ENCODE results near the gene PUSL1.

DNA sequence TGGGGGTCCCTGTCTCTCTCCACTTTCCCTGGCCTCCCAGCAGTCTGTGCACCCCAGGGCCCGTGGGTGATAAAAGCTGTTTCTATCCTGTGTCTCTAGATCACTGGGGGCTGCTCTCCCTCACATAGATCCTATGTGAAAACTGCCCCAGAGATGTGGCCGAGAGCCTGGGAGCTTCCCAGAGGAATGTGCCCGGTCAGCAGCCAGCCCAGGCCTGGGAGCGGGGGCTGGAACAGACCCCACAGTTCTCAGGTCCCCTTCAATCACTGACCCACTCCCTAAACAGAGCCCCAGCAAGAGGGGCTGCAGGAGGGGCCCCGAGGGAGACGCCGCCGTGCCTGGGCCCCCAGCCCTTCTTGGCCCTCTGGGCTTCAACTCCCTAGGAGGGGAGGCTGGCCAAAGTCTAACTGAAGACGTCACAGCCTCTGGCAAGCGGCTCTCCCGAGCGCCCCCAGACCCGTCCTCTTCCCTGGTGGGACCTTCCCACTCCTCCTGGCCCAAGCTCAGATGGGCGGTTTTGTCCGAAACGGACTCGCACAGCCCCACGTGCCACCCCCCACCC is 49.6 kb downstream of the PUSL1 start:
- TF ChIP-seq POLR2AphosphoS5 (IDR thresholded peaks at IDR 0.05; ENCODE audit: insufficient read depth, low read depth, low read length) (no peak), POLR2A (IDR thresholded peaks at IDR 0.05; ENCODE audit: low read depth, low read length) (no peak)
